Measurements from ENCODE around the gene B3GAT3.
"Not testable (repeated sequence)": the region's sequence is repeated elsewhere in the genome, so short reads cannot be mapped to it uniquely, and the experiment has no call there.

Gene B3GAT3

GRCh38 chr11:62650283-62650682, 28.5 kb upstream of the B3GAT3 start:
- peaks cover 0 to 32% of the 10 kb centered on the region in 2 experiments; a peak in 1 of 3 replicates for H3K36me3 ChIP-seq (ENCODE audit: control insufficient read depth in 2 of 2, insufficient read depth in 1 of 2, low read length in 2 of 2)
- not testable (repeated sequence) for H3K4me3 ChIP-seq (ENCODE audit: low read depth, low read length); H3K4me1 ChIP-seq (ENCODE audit: control insufficient read depth, insufficient read depth, low read length); H3K27ac ChIP-seq (ENCODE audit: extremely low read depth, low read depth, low read length); H3K9me3 ChIP-seq (ENCODE audit: control insufficient read depth, insufficient read depth, low read depth, low read length)
- TF ChIP-seq CTCF (tag by site-specific recombination; IDR thresholded peaks at IDR 0.05): 0 out of 2 replicates have a peak, but pooled peaks have one; percentile 18
- ChIA-PET CTCF (interaction anchor here (1.1 kb wide), 1 partner anchor 58 kb away, joined by 3 read pairs; no protein-coding TSS in a partner anchor), POLR2A (interaction anchor here (0.6 to 5.9 kb wide), 5 partner anchors 10 to 76 kb away, joined by 3 to 79 read pairs (median 11); partner anchors contain the start of genes C11orf98, CSKMT, LBHD1 and TUT1)

GRCh38 chr11:62649486-62649885, 27.7 kb upstream of the B3GAT3 start:
- POLR2A ChIA-PET: interaction anchor here (1.2 to 5.9 kb wide), 7 partner anchors 15 to 78 kb away, joined by 3 to 79 read pairs (median 7); partner anchors contain the start of genes C11orf98, CSKMT, HNRNPUL2 and LBHD1
- peaks cover 0 to 38% of the 10 kb centered on the region in 2 experiments; a peak in 1 of 3 replicates for H3K36me3 ChIP-seq (ENCODE audit: control insufficient read depth in 2 of 2, insufficient read depth in 1 of 2, low read length in 2 of 2)
- CTCF ChIA-PET: interaction anchor here (0.6 to 1.3 kb wide), 2 partner anchors 12 to 137 kb away, joined by 3 read pairs; no protein-coding TSS in a partner anchor
- TF ChIP-seq ZNF548 (tag by site-specific recombination; IDR thresholded peaks at IDR 0.05) (no peak), ZNF132 (tag by site-specific recombination; IDR thresholded peaks at IDR 0.05; ENCODE audit: borderline replicate concordance) (no peak), ZBTB44 (tag by site-specific recombination; IDR thresholded peaks at IDR 0.05) (no peak)
- H3K4me3 ChIP-seq (ENCODE audit: low read depth, low read length): no peak overlapping the region
- H3K27ac ChIP-seq (ENCODE audit: extremely low read depth, low read depth, low read length): no peak overlapping the region
- H3K9me3 ChIP-seq (ENCODE audit: control insufficient read depth, insufficient read depth, low read depth, low read length): no peaks in the 10 kb centered on the region
- peaks cover 3% of the 10 kb centered on the region; the same call in 1 of the 2 replicates for H3K4me1 ChIP-seq (ENCODE audit: control insufficient read depth, insufficient read depth, low read length)

- H3K27ac ChIP-seq (ENCODE audit: extremely low read depth, low read depth, low read length): no peak overlapping the region
- H3K36me3 ChIP-seq (ENCODE audit: control insufficient read depth in 2 of 2, insufficient read depth in 1 of 2, low read length in 2 of 2): peaks cover 3 to 43% of the 10 kb centered on the region in 2 experiments; a peak in 2 of 3 replicates
- H3K4me1 ChIP-seq (ENCODE audit: control insufficient read depth, insufficient read depth, low read length): peaks cover 3% of the 10 kb centered on the region; the same call in 1 of the 2 replicates
- H3K4me3 ChIP-seq (ENCODE audit: low read depth, low read length): no peak overlapping the region
- ChIA-PET CTCF (interaction anchor here (0.9 to 1.3 kb wide), 3 partner anchors 16 to 138 kb away, joined by 3 to 4 read pairs (median 3); partner anchors contain the start of genes C11orf98 and CSKMT), POLR2A (interaction anchor here (1.2 to 5.9 kb wide), 7 partner anchors 16 to 79 kb away, joined by 3 to 79 read pairs (median 7); partner anchors contain the start of genes C11orf98, CSKMT, HNRNPUL2 and LBHD1)
- no peaks in the 10 kb centered on the region for H3K9me3 ChIP-seq (ENCODE audit: control insufficient read depth, insufficient read depth, low read depth, low read length)
- TF ChIP-seq ZNF792 (tag by site-specific recombination; IDR thresholded peaks at IDR 0.05) (no peak), ZNF513 (tag by site-specific recombination; IDR thresholded peaks at IDR 0.05) (no peak), ZBTB10 (tag by site-specific recombination; IDR thresholded peaks at IDR 0.05) (no peak), ZFP69B (tag by site-specific recombination; IDR thresholded peaks at IDR 0.05) (no peak), TRIM28 (IDR thresholded peaks at IDR 0.05; ENCODE audit: borderline replicate concordance, low read length) (no peak), ZBTB44 (tag by site-specific recombination; IDR thresholded peaks at IDR 0.05) (no peak), ZNF24 (tag by site-specific recombination; IDR thresholded peaks at IDR 0.05) (no peak), ZNF366 (tag by site-specific recombination; conservative IDR thresholded peaks at IDR 0.05) (no peak), ZNF785 (tag by site-specific recombination; IDR thresholded peaks at IDR 0.05) (no peak), PRDM10 (tag by site-specific recombination; IDR thresholded peaks at IDR 0.05) (no peak), RBAK (tag by site-specific recombination; IDR thresholded peaks at IDR 0.05) (no peak)
Observed at GRCh38 chr11:62648967-62649364, 27.2 kb upstream of the B3GAT3 start.
